Neural cell (in vitro differentiated cells): ENCODE data around the gene GABRD. TPM values are rescaled to one million over a fixed set of nuclear protein-coding genes. Genes with fewer than 3 reads are reported as not detected.

Experiments used
- H2AFZ ChIP-seq: fragments of 200-600, 300-800 bp; sonication (generic), shearing (Covaris generic); 2 replicates; pipeline ENCODE4 v1.6.0; 2014; ENCODE audit warnings: low read depth, mild to moderate bottlenecking, antibody characterized with exemption, low read length, moderate library complexity
- H3F3A ChIP-seq: fragments of 200-600 bp; shearing (Covaris generic); 2 replicates; pipeline ENCODE4 v1.6.1; 2016; ENCODE audit warnings: mild to moderate bottlenecking, moderate library complexity, mixed read lengths, antibody characterized with exemption, low read length; ENCODE audit not compliant: insufficient read depth, poor library complexity, severe bottlenecking
- H3K27ac ChIP-seq: fragments of 200-600, 300-800 bp; sonication (generic), shearing (Covaris generic); 2 replicates; pipeline ENCODE4 v1.5.1; 2014; ENCODE audit warnings: mild to moderate bottlenecking, low read length, moderate library complexity
- H3K27me3 ChIP-seq: fragments of 300-800, 200-600 bp; sonication (generic), shearing (Covaris generic); 2 replicates; pipeline ENCODE4 v1.6.0; 2014; ENCODE audit warnings: mild to moderate bottlenecking, low read depth, low read length, moderate library complexity; ENCODE audit not compliant: insufficient read depth
- H3K36me3 ChIP-seq: fragments of 300-800, 200-600 bp; sonication (generic), shearing (Covaris generic); 2 replicates; pipeline ENCODE4 v1.5.1; 2014; ENCODE audit warnings: mild to moderate bottlenecking, antibody characterized with exemption, low read length, moderate library complexity; ENCODE audit not compliant: insufficient read depth
- H3K4me2 ChIP-seq: fragments of 300-800, 200-600 bp; sonication (generic), shearing (Covaris generic); 2 replicates; pipeline ENCODE4 v1.6.0; 2014; ENCODE audit warnings: mild to moderate bottlenecking, low read length
- H3K4me3 ChIP-seq: fragments of 300-800, 200-600 bp; sonication (generic), shearing (Covaris generic); 2 replicates; pipeline ENCODE4 v1.5.1; 2014; ENCODE audit warnings: mild to moderate bottlenecking, low read length, moderate library complexity
- H3K79me2 ChIP-seq: fragments of 200-600 bp; shearing (Covaris generic); replicated peaks from 2 replicates; pipeline ENCODE4 v1.6.0; 2014; ENCODE audit warnings: mild to moderate bottlenecking, low read length, moderate library complexity; ENCODE audit not compliant: insufficient read depth
- H3K9ac ChIP-seq: fragments of 300-800, 200-600 bp; sonication (generic), shearing (Covaris generic); 2 replicates; pipeline ENCODE4 v1.6.1; 2016; ENCODE audit warnings: mild to moderate bottlenecking, low read length, mixed read lengths
- H3K9me2 ChIP-seq: fragments of 200-600 bp; shearing (Covaris generic); 2 replicates; pipeline ENCODE4 v1.6.1; 2016; ENCODE audit warnings: mild to moderate bottlenecking, low read length, mixed read lengths; ENCODE audit not compliant: insufficient read depth
- H3K9me3 ChIP-seq: fragments of 200-600, 300-800 bp; sonication (generic), shearing (Covaris generic); 2 replicates; pipeline ENCODE4 v1.6.1; 2016; ENCODE audit warnings: mild to moderate bottlenecking, mixed run types, low read length, moderate library complexity, mixed read lengths
- H4K20me1 ChIP-seq: fragments of 200-600 bp; shearing (Covaris generic); 2 replicates; pipeline ENCODE4 v1.6.1; 2016; ENCODE audit warnings: mild to moderate bottlenecking, mixed run types; ENCODE audit not compliant: insufficient read depth
- CTCF ChIP-seq: fragments of 450-650 bp; IDR thresholded peaks from 2 replicates; pipeline ENCODE4 v1.5.1; 2014; ENCODE audit warnings: antibody characterized with exemption, mild to moderate bottlenecking, moderate library complexity; ENCODE audit not compliant: poor library complexity, severe bottlenecking
- EP300 ChIP-seq: fragments of 450-650 bp; conservative IDR thresholded peaks from 2 replicates; pipeline ENCODE4 v1.6.1; 2014; ENCODE audit warnings: antibody characterized with exemption, mild to moderate bottlenecking, moderate library complexity; ENCODE audit not compliant: poor library complexity, severe bottlenecking
- EZH2 ChIP-seq: fragments of 200-600, 300-800 bp; shearing (Covaris generic), sonication (generic); IDR thresholded peaks from 2 replicates; pipeline ENCODE4 v1.6.1; 2014; ENCODE audit warnings: antibody characterized with exemption, low read length, borderline replicate concordance, mild to moderate bottlenecking; ENCODE audit not compliant: insufficient read depth, poor library complexity, severe bottlenecking
- MXI1 ChIP-seq: fragments of 450-650 bp; conservative IDR thresholded peaks from 2 replicates; pipeline ENCODE4 v1.6.1; 2014; ENCODE audit warnings: antibody characterized with exemption, mild to moderate bottlenecking; ENCODE audit not compliant: poor library complexity, severe bottlenecking
- POLR2AphosphoS5 ChIP-seq: IDR thresholded peaks from 2 replicates; pipeline ENCODE4 v1.6.1; 2012
- RAD21 ChIP-seq: fragments of 450-650 bp; conservative IDR thresholded peaks from 2 replicates; pipeline ENCODE4 v1.6.1; 2014; ENCODE audit warnings: antibody characterized with exemption, mild to moderate bottlenecking, moderate library complexity
- SMC3 ChIP-seq: fragments of 450-650 bp; conservative IDR thresholded peaks from 2 replicates; pipeline ENCODE4 v1.6.1; 2014; ENCODE audit warnings: antibody characterized with exemption, mild to moderate bottlenecking, moderate library complexity; ENCODE audit not compliant: poor library complexity
- TAF1 ChIP-seq: IDR thresholded peaks from 2 replicates; pipeline ENCODE4 v1.6.1; 2012; ENCODE audit warnings: low read depth
- polyA plus RNA-seq: library from polyadenylated mRNA; depleted of rRNA; stranded (reverse); fragments of >200 nt; gene quantifications from 2 replicates; pipeline ENCODE4 v1.2.3, GENCODE V29; 2014
- TF ChIP-seq, protein P1 (sequence below): IDR thresholded peaks from 2 replicates; pipeline ENCODE4 v1.6.1; 2012; ENCODE audit warnings: borderline replicate concordance

Gene GABRD
- polyA plus RNA-seq, 1 donor from 2014 or later: 0.85 TPM

DNA sequence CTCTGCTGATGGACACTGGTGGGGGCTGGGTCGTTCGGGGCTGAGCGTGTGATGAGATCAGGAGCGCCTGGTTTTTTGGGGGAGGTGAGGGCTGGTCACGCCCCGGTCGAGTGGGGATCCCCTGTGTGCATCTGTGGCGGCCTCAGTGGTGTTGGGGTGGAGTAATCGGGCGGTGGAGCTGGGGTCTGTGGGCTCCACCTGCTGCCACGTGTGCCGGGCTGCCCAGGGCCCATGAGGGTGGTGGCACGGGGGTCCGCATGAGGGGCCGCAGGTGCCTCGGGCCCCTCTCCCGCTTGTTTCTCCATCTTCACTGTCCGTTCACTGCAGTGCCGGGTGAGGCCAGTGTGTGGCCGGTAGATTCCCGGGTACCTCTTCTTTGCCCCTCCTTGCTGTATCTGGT lies 48.2 kb downstream of the GABRD start:
- Histone ChIP-seq H3K79me2 (no peaks in the 10 kb centered on the region), H4K20me1 (no peaks in the 10 kb centered on the region)
- TF ChIP-seq SMC3 (no peak), RAD21 (no peak), CTCF (no peak), EP300 (no peak), TAF1 (no peak), EZH2 (no peak), MXI1 (no peak), POLR2AphosphoS5 (no peak)
- TF ChIP-seq, protein P1, sequence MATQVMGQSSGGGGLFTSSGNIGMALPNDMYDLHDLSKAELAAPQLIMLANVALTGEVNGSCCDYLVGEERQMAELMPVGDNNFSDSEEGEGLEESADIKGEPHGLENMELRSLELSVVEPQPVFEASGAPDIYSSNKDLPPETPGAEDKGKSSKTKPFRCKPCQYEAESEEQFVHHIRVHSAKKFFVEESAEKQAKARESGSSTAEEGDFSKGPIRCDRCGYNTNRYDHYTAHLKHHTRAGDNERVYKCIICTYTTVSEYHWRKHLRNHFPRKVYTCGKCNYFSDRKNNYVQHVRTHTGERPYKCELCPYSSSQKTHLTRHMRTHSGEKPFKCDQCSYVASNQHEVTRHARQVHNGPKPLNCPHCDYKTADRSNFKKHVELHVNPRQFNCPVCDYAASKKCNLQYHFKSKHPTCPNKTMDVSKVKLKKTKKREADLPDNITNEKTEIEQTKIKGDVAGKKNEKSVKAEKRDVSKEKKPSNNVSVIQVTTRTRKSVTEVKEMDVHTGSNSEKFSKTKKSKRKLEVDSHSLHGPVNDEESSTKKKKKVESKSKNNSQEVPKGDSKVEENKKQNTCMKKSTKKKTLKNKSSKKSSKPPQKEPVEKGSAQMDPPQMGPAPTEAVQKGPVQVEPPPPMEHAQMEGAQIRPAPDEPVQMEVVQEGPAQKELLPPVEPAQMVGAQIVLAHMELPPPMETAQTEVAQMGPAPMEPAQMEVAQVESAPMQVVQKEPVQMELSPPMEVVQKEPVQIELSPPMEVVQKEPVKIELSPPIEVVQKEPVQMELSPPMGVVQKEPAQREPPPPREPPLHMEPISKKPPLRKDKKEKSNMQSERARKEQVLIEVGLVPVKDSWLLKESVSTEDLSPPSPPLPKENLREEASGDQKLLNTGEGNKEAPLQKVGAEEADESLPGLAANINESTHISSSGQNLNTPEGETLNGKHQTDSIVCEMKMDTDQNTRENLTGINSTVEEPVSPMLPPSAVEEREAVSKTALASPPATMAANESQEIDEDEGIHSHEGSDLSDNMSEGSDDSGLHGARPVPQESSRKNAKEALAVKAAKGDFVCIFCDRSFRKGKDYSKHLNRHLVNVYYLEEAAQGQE: no peak

DNA sequence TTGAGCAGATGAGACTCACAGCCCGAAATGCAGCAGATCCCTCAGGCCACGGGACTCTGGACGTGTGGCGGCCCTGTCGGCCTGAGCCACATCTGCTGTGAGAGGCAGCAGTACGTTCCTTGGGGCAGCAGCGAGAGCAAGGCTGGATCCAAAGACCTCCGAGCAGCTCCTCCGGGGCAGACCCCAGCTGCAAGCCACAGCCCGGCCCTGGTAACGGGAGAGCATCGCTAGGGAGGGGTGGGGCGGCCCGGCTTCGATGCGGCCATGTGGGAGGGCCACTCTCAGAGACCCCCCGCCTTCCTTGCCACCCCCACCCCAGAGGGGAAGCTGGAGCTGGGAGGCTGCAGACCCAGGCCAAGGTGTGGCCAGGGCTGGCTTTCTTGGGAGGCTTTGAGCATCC lies 48.8 kb downstream of the GABRD start:
- Histone ChIP-seq H3K27ac (no peak overlapping the region), H3K9ac (no peak overlapping the region), H3K79me2 (no peaks in the 10 kb centered on the region), H4K20me1 (no peaks in the 10 kb centered on the region), H3K9me2 (no peaks in the 10 kb centered on the region), H3K4me3 (no peak overlapping the region), H3K4me2 (no peak overlapping the region), H2AFZ (no peak overlapping the region), H3F3A (no peaks in the 10 kb centered on the region), H3K36me3 (peaks cover 3% of the 10 kb centered on the region), H3K27me3 (no peaks in the 10 kb centered on the region), H3K9me3 (no peaks in the 10 kb centered on the region)
- TF ChIP-seq SMC3 (no peak), TAF1 (no peak), POLR2AphosphoS5 (no peak), RAD21 (no peak), MXI1 (no peak), CTCF (no peak), EZH2 (no peak), EP300 (no peak)
- TF ChIP-seq, protein P1: no peak

More for the DNA sequence above, 48.2 kb downstream of the GABRD start:
- Histone ChIP-seq H3K9ac (no peak overlapping the region), H3K9me3 (no peaks in the 10 kb centered on the region), H3K4me2 (no peak overlapping the region), H3K9me2 (no peaks in the 10 kb centered on the region), H2AFZ (no peak overlapping the region), H3K36me3 (peaks cover 3% of the 10 kb centered on the region), H3K27ac (no peak overlapping the region), H3F3A (no peaks in the 10 kb centered on the region), H3K4me3 (no peak overlapping the region), H3K27me3 (no peaks in the 10 kb centered on the region)
